HG03520 (cell line): ENCODE measurements around the gene PTCD2.

ENCODE experiments used
- ATAC-seq: cut with Tn5 transposase; IDR thresholded peaks from one replicate; pipeline ENCODE4 v1.9.1; 2021; ENCODE audit warnings: mild to moderate bottlenecking, moderate library complexity; ENCODE audit not compliant: unreplicated experiment

The PTCD2 gene

GRCh38 chr5:72408603-72409002 is 88.4 kb downstream of the PTCD2 start:
- no peak for ATAC-seq

DNA sequence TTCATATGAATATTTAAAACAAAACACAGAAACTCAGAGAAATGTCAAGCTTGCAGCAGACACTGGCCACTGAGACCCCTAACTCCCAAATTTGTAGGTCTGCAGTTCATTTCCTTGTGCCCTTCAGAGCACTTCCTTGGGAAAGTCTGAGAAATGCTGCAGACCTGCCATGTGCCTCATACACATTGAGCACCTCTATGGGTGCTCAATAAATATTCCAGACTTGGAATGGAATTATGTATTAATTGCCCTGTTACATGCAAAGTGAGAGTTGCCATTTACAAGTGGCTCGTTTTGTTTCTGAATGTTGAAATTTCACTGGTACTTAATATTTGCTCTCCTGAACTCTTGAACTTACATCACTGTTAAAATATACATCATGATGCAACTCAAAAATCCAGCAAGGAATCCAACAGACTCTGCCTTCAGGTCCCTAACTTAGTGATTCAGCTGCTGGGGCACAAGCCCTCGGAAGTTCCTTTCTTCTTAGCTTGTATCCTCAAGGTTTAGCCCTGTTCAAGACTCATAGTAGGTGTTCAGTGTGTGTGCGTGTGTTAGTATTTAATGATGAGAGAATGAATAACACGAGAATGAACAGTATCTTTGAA is 90.6 kb downstream of the PTCD2 start:
- ATAC-seq, result no peak

GRCh38 chr5:72412283-72413055 is 92.3 kb downstream of the PTCD2 start:
- no peak for ATAC-seq

GRCh38 chr5:72415616-72416325 is 95.6 kb downstream of the PTCD2 start:
- no peak for ATAC-seq

- no peak for ATAC-seq
Measured at GRCh38 chr5:72417333-72418062, 97.3 kb downstream of the PTCD2 start.
